Omental fat pad (tissue), 4 donors: ENCODE measurements around the gene ZNF212. TPM values are rescaled to one million over a fixed set of nuclear protein-coding genes. Genes with fewer than 3 reads are reported as not detected.

Experiments
- ATAC-seq: fragments of 150-250 bp; one replicate; pipeline ENCODE4 v1.9.1; 2016; ENCODE audit warnings: mild to moderate bottlenecking, moderate library complexity; ENCODE audit not compliant: low FRiP score
- DNase-seq: peaks from one replicate; pipeline ENCODE4 v3.0.0-alpha.2; 2019; ENCODE audit warnings: low spot score
- total RNA-seq, 4 donors: library from RNA; depleted of rRNA; stranded (reverse); fragments of >200 nt; gene quantifications; one replicate each; pipeline ENCODE4 v1.1.0, GENCODE V29; 2016
- TF ChIP-seq, protein P1 (sequence below), 3 donors: fragments of 450-650 bp; IDR thresholded peaks; one replicate each; pipeline ENCODE4 v1.5.1; 2016 to 2017; ENCODE audit warnings: antibody characterized with exemption in 3 of 3, mild to moderate bottlenecking in 3 of 3, moderate library complexity in 2 of 3

ZNF212 gene
- total RNA-seq, 4 donors from 2014 or later: 2.4 to 8.5 (median 5.0) TPM

DNA sequence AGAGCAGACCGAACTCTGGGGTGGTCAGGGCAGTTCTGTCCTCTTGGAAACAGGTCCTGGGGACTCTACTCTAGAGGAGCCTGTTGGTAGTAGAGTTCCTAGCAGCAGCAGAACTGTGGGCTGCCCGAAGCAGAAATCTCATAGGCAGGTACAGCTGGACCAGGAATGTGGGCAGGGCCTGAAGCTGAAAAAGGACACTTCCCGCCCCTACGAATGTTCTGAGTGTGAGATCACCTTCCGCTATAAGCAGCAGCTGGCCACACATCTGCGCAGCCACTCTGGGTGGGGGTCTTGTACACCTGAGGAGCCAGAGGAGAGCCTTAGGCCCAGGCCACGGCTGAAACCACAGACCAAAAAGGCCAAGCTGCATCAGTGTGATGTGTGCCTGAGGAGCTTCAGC, 14.2 kb downstream of the ZNF212 start:
- no peak for ATAC-seq
- no peak for DNase-seq
- TF ChIP-seq, protein P1, sequence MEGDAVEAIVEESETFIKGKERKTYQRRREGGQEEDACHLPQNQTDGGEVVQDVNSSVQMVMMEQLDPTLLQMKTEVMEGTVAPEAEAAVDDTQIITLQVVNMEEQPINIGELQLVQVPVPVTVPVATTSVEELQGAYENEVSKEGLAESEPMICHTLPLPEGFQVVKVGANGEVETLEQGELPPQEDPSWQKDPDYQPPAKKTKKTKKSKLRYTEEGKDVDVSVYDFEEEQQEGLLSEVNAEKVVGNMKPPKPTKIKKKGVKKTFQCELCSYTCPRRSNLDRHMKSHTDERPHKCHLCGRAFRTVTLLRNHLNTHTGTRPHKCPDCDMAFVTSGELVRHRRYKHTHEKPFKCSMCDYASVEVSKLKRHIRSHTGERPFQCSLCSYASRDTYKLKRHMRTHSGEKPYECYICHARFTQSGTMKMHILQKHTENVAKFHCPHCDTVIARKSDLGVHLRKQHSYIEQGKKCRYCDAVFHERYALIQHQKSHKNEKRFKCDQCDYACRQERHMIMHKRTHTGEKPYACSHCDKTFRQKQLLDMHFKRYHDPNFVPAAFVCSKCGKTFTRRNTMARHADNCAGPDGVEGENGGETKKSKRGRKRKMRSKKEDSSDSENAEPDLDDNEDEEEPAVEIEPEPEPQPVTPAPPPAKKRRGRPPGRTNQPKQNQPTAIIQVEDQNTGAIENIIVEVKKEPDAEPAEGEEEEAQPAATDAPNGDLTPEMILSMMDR (IDR thresholded peaks at IDR 0.05): no peak

DNA sequence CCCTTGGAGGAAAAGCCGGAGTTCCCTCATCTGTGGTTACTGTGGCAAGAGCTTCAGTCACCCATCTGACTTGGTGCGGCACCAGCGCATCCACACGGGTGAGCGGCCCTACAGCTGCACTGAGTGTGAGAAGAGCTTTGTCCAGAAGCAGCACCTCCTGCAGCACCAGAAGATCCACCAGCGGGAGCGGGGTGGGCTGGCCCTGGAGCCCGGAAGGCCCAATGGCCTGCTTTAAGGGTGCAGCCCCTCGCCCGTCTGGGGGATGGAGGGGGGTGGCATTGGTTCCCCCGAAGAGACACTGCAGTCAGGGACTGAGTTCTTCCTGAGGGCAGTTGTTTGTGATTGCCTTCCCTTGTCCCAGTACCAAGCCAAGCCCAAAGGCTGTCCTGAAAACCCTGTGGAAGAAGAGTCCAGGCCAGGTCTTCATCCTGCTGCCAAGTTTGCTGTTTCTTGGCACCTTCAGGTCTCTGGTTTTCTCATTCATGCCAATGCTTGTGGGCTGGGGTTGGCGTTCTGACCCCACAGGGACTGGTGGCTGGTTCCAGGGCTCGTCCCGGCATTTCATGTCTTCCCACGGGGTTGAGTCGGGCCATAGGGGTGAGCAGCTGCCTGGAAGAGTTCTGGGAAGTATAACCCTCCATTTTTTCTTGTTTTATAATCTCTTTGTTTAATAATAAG, 14.9 kb downstream of the ZNF212 start:
- TF ChIP-seq, protein P1 (IDR thresholded peaks at IDR 0.05): no peak
- ATAC-seq: no peak
- DNase-seq: no peak

DNA sequence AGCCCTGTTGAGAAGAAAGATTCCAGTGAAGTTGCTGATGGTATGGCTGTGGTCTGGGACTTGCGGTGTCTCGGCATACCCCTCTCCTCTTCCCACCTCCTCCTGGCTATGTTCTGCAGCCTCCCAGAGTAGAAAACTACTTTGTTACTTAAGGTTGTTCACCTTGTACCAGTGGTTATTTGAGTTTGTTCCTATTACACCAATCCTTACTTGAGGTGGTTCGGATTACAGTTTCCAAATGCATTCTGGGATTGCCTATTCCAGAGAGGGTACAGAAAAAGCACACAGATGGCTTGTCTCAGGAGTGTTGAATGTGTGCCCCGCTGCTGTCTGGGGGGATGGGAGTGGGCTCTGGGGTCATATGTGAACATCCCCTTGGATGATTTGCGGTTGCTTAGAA, 15.7 kb downstream of the ZNF212 start:
- DNase-seq: no peak
- TF ChIP-seq, protein P1 (IDR thresholded peaks at IDR 0.05): no peak

DNA sequence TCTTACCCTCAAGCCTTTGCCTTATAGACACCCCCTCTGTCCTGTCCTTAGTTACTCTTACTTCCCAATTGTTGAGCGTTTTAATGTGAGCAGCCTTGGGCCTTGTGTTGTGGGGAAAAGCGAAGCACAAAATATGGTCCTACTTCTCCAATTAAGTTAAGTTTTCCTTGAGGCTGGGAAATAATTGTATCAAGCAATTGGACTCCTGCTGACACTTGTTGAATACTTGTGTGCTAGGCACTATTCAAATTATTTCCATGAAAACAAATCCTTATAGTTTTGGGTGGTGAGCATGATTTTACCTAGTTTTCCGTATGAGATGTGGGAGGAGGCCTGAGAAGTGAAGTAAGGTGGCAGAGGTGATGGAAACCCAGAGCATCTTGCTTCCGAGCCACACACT, 17.1 kb downstream of the ZNF212 start:
- DNase-seq (no peak), ATAC-seq (no peak)
- TF ChIP-seq, protein P1 (IDR thresholded peaks at IDR 0.05): no peak

More for the DNA sequence above, 15.7 kb downstream of the ZNF212 start:
- ATAC-seq: no peak

DNA sequence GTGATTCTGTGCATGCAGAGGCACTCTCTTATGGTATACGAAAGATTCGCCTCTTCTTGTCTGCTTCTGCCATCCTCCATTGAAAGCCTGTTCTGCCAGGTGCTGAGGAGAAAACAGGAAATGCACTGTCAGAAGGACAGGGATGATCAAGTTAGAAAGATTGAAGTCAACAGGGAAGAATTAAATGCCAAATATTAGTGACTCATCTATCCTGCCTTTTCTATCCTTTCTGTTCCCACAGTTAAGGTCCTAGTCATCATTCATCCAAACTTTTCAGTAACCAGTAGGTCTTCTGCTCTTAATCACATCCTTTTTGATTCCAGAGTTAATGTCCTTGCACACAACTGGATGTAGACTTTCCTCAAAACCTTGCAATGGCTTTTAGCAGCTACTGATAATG, 17.7 kb downstream of the ZNF212 start:
- DNase-seq: no peak
- TF ChIP-seq, protein P1 (IDR thresholded peaks at IDR 0.05): no peak
- ATAC-seq: no peak

DNA sequence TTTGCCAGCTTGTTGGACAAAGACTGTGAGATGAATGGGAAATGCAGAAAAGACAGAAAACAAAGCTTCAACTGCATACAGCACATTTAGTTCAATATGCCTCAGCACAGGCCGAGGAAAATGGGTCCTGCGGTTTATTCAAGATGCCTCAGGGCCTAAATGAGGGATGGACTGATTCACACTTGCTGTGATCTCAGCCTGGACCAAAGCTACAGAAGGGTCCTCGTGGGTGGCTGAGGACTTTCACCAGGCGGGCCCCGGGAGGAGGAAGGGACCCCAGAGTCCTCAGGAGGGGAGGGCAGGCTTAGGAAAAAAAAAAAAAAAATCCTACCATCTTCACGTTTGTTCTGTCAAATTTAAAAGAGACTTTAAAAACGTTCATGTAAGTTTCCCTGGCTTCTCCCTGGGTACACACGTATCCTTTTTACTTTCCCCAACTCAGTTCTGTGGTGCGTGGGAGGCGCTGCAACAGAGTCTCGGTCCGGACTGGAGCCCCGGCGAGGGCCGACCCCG, 21.9 kb downstream of the ZNF212 start:
- no peak for ATAC-seq
- TF ChIP-seq, protein P1 (IDR thresholded peaks at IDR 0.05): no peak
- DNase-seq: no peak
